ENCODE data around the gene SP140L.
A peak's percentile ranks its signal among the peaks of the same experiment; 100 is the strongest.

DNA sequence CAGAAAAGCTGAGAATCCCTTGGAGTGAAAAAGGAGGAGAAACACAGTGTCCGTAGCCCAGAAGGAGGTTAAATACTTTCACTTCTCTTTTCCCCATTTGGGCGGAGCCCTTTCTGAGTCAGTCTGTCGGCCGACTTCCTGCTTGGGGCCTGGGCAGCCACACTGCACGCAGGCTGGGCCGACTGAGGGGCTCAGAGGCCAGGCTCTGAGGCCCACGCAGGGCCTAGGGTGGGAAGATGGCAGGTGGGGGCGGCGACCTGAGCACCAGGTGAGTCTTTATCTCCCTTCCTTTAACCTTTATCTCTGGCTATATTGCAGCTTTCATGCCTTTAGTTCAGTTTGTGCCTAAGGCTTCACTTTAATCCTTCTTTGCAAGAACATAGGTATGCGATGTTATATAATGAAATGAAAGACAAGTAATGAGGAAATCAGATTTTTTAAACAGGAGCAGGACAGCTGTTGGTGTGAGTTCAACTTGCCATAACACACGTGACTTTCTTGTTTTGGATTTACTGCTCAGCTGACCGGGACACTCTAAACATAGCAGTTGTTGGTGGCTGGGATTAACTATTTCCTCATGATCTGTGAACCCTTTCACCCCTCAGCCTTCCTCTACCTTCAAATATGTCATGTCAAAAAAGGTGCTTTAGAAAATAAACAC lies 89.2 kb downstream of the SP140L start, which contains the start of gene SP100:
- peak; percentile 57 to 80 for TF ChIP-seq POLR2A (IDR thresholded peaks at IDR 0.05)
- TF ChIP-seq, protein P1, sequence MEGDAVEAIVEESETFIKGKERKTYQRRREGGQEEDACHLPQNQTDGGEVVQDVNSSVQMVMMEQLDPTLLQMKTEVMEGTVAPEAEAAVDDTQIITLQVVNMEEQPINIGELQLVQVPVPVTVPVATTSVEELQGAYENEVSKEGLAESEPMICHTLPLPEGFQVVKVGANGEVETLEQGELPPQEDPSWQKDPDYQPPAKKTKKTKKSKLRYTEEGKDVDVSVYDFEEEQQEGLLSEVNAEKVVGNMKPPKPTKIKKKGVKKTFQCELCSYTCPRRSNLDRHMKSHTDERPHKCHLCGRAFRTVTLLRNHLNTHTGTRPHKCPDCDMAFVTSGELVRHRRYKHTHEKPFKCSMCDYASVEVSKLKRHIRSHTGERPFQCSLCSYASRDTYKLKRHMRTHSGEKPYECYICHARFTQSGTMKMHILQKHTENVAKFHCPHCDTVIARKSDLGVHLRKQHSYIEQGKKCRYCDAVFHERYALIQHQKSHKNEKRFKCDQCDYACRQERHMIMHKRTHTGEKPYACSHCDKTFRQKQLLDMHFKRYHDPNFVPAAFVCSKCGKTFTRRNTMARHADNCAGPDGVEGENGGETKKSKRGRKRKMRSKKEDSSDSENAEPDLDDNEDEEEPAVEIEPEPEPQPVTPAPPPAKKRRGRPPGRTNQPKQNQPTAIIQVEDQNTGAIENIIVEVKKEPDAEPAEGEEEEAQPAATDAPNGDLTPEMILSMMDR (IDR thresholded peaks at IDR 0.05): no peak
